ENCODE data around the gene SIGLEC11.

DNA sequence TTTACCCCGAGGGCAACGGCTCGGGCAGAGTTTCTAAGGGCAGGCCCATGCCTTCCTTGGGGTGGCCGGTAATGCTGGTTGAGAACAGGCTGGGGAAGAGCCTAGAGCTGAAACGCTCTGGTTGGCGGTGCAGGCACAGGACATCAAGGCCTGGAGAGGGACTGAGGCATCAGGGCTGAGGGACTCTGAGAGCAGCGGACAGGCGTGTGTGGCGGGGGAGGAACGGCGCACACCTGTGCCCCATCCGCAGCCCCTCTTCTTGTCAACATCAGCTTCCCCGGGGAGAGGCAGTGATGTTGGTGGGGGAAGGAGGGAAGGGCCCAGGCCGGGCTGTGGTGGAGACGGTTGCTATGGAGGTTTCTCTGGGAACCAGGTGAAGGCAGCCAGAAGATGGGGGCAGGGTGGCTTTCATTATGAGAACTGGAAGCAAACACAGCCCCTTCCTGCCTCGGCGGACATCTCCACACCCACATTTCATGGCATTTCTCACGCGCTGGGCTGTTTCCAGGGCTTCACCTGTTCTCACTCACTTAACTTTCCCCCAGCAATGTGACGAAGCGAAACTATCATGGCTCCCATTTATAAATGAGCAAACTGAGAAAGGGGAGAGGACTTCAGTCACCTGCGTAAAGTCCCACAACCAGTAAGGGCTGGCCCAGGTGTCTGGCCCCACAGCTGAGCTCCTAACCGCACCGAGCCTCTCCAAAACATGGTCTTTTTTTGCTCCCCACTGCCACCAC is 40.2 kb downstream of the SIGLEC11 start:
- TF ChIP-seq RBM22 (optimal IDR thresholded peaks at IDR 0.05; ENCODE audit: low read length): no peak
- TF ChIP-seq, protein P1, sequence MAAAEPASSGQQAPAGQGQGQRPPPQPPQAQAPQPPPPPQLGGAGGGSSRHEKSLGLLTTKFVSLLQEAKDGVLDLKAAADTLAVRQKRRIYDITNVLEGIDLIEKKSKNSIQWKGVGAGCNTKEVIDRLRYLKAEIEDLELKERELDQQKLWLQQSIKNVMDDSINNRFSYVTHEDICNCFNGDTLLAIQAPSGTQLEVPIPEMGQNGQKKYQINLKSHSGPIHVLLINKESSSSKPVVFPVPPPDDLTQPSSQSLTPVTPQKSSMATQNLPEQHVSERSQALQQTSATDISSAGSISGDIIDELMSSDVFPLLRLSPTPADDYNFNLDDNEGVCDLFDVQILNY (CRISPR knock-in tag; conservative IDR thresholded peaks at IDR 0.05): no peak
- TF ChIP-seq ETV6 (CRISPR knock-in tag; conservative IDR thresholded peaks at IDR 0.05): no peak
- no peak for TF ChIP-seq GABPA (IDR thresholded peaks at IDR 0.05; ENCODE audit: low read depth, low read length)
- TF ChIP-seq GABPA (CRISPR knock-in tag; IDR thresholded peaks at IDR 0.05; ENCODE audit: low read depth): no peak
- no peak for TF ChIP-seq ZNF235 (CRISPR knock-in tag; IDR thresholded peaks at IDR 0.05; ENCODE audit: borderline replicate concordance)
- no peak for TF ChIP-seq SNAPC4 (CRISPR knock-in tag; IDR thresholded peaks at IDR 0.05)
- no peak for TF ChIP-seq MZF1 (CRISPR knock-in tag; IDR thresholded peaks at IDR 0.05; ENCODE audit: borderline replicate concordance)
- TF ChIP-seq ZNF800 (CRISPR knock-in tag; IDR thresholded peaks at IDR 0.05): no peak
- TF ChIP-seq ZBTB40 (IDR thresholded peaks at IDR 0.05): no peak
- TF ChIP-seq ZBTB40 (CRISPR knock-in tag; IDR thresholded peaks at IDR 0.05): no peak
- no peak for TF ChIP-seq ZNF639 (CRISPR knock-in tag; conservative IDR thresholded peaks at IDR 0.05)
- TF ChIP-seq HNRNPLL (IDR thresholded peaks at IDR 0.05; ENCODE audit: low read depth, low read length, poor library complexity, severe bottlenecking): no peak
- TF ChIP-seq RFX1 (IDR thresholded peaks at IDR 0.05): no peak
- TF ChIP-seq SP1 (IDR thresholded peaks at IDR 0.05): no peak
- TF ChIP-seq SP1 (CRISPR knock-in tag; IDR thresholded peaks at IDR 0.05): no peak
